ENCODE data around the gene JDP2. TPM values are rescaled to one million over a fixed set of nuclear protein-coding genes. Genes with fewer than 3 reads are reported as not detected.
A peak's percentile ranks its signal among the peaks of the same experiment; 100 is the strongest.

JDP2 gene
- total and polyA plus RNA-seq, 2 of the 4 experiments (the other 2 are of a cell fraction), result 35.7 to 38.4 TPM

GRCh38 chr14:75450381-75451276 lies 22.8 kb downstream of the JDP2 start:
- WGBS, 2 experiments (ENCODE audit: extremely low coverage in 2 of 2, insufficient read length in 1 of 2), result 92% methylated on average over 4 of the region's 9 CpGs; no CpG with 5 or more reads in 1 of the 2 experiments
- no peak overlapping the region for H2AFZ ChIP-seq (replicated peaks; ENCODE audit: low read length, poor library complexity)
- in situ Hi-C loops (cut with MboI; ENCODE audit: low sequenced_read_pairs), result no loop called here
- peak overlapping the region; percentile 54; the same call in 1 of the 2 replicates for H2AK5ac ChIP-seq (ENCODE audit: low read depth, low read length)
- peaks cover 50 to 82% of the 10 kb centered on the region in 2 experiments for H3K79me1 ChIP-seq (ENCODE audit: low read depth in 1 of 2, low read length in 2 of 2)
- H3K18ac ChIP-seq (ENCODE audit: low read depth, low read length), result no peak overlapping the region
- no peak overlapping the region for H3K56ac ChIP-seq (ENCODE audit: extremely low read depth, insufficient read depth, low read length)
- no peak overlapping the region for H2BK20ac ChIP-seq (ENCODE audit: low read depth, low read length)
- H4K5ac ChIP-seq (ENCODE audit: low read depth, low read length), result no peak overlapping the region
- H2BK120ac ChIP-seq (ENCODE audit: low read depth, low read length), result no peak overlapping the region
- no peak overlapping the region for H3K9ac ChIP-seq (ENCODE audit: low read depth, low read length)
- H3K4me1 ChIP-seq (ENCODE audit: control insufficient read depth, insufficient read depth, low read length), result peaks cover 51% of the 10 kb centered on the region
- peak overlapping the region; percentile 50 for H2AK9ac ChIP-seq (replicated peaks; ENCODE audit: low read depth, low read length, poor library complexity)
- no peak overlapping the region for H4K8ac ChIP-seq (ENCODE audit: low read depth in 2 of 2, low read length in 2 of 2)
- BruUV-seq (replicated peaks), result no TSS peak
- peaks cover 29% of the 10 kb centered on the region for H3K36me3 ChIP-seq (ENCODE audit: control insufficient read depth, insufficient read depth, low read length)
- no peaks in the 10 kb centered on the region for H3K9me3 ChIP-seq (ENCODE audit: control insufficient read depth, insufficient read depth, low read length)
- CTCF ChIA-PET, result no interaction called here
- H3K27ac ChIP-seq (ENCODE audit: insufficient read depth, low read length), result no peak overlapping the region
- peak overlapping the region; percentile 10 for H2BK5ac ChIP-seq (ENCODE audit: low read depth, low read length, poor library complexity, severe bottlenecking)
- TF ChIP-seq POLR2A (IDR thresholded peaks at IDR 0.05; ENCODE audit: low read depth, low read length) (no peak), BHLHE40 (IDR thresholded peaks at IDR 0.05; ENCODE audit: low read depth, low read length) (no peak), USF2 (IDR thresholded peaks at IDR 0.05; ENCODE audit: low read depth, low read length) (no peak), RFX5 (IDR thresholded peaks at IDR 0.05; ENCODE audit: low read depth, low read length) (no peak), RCOR1 (IDR thresholded peaks at IDR 0.05; ENCODE audit: insufficient replicate concordance, low read length) (no peak), FOS (IDR thresholded peaks at IDR 0.05; ENCODE audit: low read depth, low read length) (no peak), NFE2L2 (IDR thresholded peaks at IDR 0.05; ENCODE audit: low read depth, low read length) (no peak), CHD1 (IDR thresholded peaks at IDR 0.05; ENCODE audit: low read depth, low read length) (no peak), CEBPB (IDR thresholded peaks at IDR 0.05; ENCODE audit: low read depth, low read length) (no peak), SMC3 (IDR thresholded peaks at IDR 0.05; ENCODE audit: low read depth, low read length) (no peak), CTCF (conservative IDR thresholded peaks at IDR 0.05; ENCODE audit: low read depth, low read length) (no peak), MAZ (IDR thresholded peaks at IDR 0.05; ENCODE audit: borderline replicate concordance, low read depth, low read length) (no peak), MXI1 (IDR thresholded peaks at IDR 0.05; ENCODE audit: borderline replicate concordance, low read depth, low read length) (no peak)
- H3K14ac ChIP-seq (replicated peaks; ENCODE audit: low read depth, low read length), result no peak overlapping the region
- peaks cover 54% of the 10 kb centered on the region for H3K9me1 ChIP-seq (ENCODE audit: insufficient read depth, low read length)
- DNase-seq, result peak; percentile 40
- intact Hi-C loops (cut with micrococcal nuclease), result no loop called here
- no peak for ATAC-seq (ENCODE audit: low read depth)
- no peak overlapping the region for H4K91ac ChIP-seq (ENCODE audit: insufficient read depth, low read depth, low read length)
- H3K4me2 ChIP-seq (ENCODE audit: low read depth, low read length), result no peak overlapping the region
- 0 out of 2 replicates have a peak overlapping the region, but pooled peaks have one; percentile 4 for H3K23ac ChIP-seq (ENCODE audit: low read depth, low read length)
- peaks cover 91% of the 10 kb centered on the region for H4K20me1 ChIP-seq (ENCODE audit: insufficient read depth, low read length)
- dilution Hi-C loops (cut with HindIII; ENCODE audit: low sequenced_read_pairs, unreplicated experiment), result no loop called here
- no peak overlapping the region for H3K4me3 ChIP-seq (ENCODE audit: insufficient read depth, low read depth, low read length)
- POLR2A ChIA-PET (ENCODE audit: unreplicated experiment), result no interaction called here
- no peak overlapping the region for H3K4ac ChIP-seq (ENCODE audit: low read depth, low read length)
- H2BK15ac ChIP-seq (ENCODE audit: low read depth, low read length), result no peak overlapping the region
- no peaks in the 10 kb centered on the region for H3K27me3 ChIP-seq (ENCODE audit: control insufficient read depth, insufficient read depth, low read length)
